Activated naive CD8-positive, alpha-beta T cell treated with anti-CD3 and anti-CD28 coated beads, Interleukin-2, amount 10 ng/mL, durations not matched to agents 7 days and 5 days (primary cell): ENCODE results near the gene PLD1. TPM values are rescaled to one million over a fixed set of nuclear protein-coding genes. Genes with fewer than 3 reads are reported as not detected.

Source experiments
- ATAC-seq: fragments of 150-1000 bp; cut with Tn5 transposase; one replicate; pipeline ENCODE4 v1.10.0; 2021; ENCODE audit warnings: low read depth, moderate library complexity
- POLR2A ChIA-PET: fragments of 350-600 bp; sonication (Branson Sonifier 250); formaldehyde crosslinking; loops from one replicate; lab custom pipeline; 2021; ENCODE audit warnings: antibody characterized with exemption; lab: Charles Lee
- DNase-seq: peaks from one replicate; pipeline ENCODE4 v3.0.0; 2021
- H3K27ac Mint-ChIP-seq: one replicate; pipeline ENCODE4 v1.8.0; 2022; ENCODE audit warnings: mild to moderate bottlenecking, mixed read lengths
- H3K27me3 Mint-ChIP-seq: one replicate; pipeline ENCODE4 v1.8.0; 2022; ENCODE audit warnings: mild to moderate bottlenecking, moderate library complexity, mixed read lengths
- H3K36me3 Mint-ChIP-seq: one replicate; pipeline ENCODE4 v1.8.0; 2021; ENCODE audit warnings: mild to moderate bottlenecking, mixed read lengths
- H3K4me1 Mint-ChIP-seq: one replicate; pipeline ENCODE4 v1.8.0; 2021; ENCODE audit warnings: mixed read lengths
- H3K4me3 Mint-ChIP-seq: one replicate; pipeline ENCODE4 v1.8.0; 2022; ENCODE audit warnings: mild to moderate bottlenecking, moderate library complexity, mixed read lengths
- H3K9me3 Mint-ChIP-seq: one replicate; pipeline ENCODE4 v1.8.0; 2021; ENCODE audit warnings: mixed read lengths
- total RNA-seq, 2 experiments: library from RNA; stranded (reverse); gene quantifications; one replicate each; pipeline ENCODE4 v1.2.3, GENCODE V29; 2021

Gene PLD1
- total RNA-seq, 2 experiments from 2014 or later = 1.0 to 1.7 TPM

DNA sequence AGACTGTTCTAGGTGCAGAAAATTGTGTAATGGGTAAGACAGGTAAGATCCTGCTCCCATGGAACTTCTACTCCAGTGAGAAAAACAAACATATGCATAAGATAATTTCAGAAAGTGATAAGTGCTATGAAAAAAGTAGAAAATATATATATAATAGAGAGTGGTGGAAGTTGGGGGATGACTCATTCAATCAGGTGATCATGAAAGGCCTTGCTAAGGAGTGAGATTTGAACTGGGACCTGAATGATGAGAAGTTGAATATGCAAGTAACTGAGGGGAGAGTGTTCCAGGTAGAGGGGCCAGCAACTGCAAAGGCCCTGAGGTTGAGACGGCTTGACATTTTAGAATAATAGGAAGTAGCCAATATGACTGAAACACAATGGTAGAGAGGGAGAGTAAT lies 257.8 kb downstream of the PLD1 start:
- Mint-ChIP-seq H3K27ac (no peak overlapping the region), H3K9me3 (peaks cover 7% of the 10 kb centered on the region), H3K36me3 (peaks cover 6% of the 10 kb centered on the region), H3K4me1 (peaks cover 8% of the 10 kb centered on the region), H3K4me3 (no peak overlapping the region), H3K27me3 (no peaks in the 10 kb centered on the region)
- no peak for DNase-seq
- POLR2A ChIA-PET = no interaction called here
- ATAC-seq = no peak

GRCh38 chr3:171551296-171551695 lies 259.0 kb downstream of the PLD1 start:
- peaks cover 6% of the 10 kb centered on the region for H3K36me3 Mint-ChIP-seq
- no peak overlapping the region for H3K27ac Mint-ChIP-seq
- no peaks in the 10 kb centered on the region for H3K27me3 Mint-ChIP-seq
- POLR2A ChIA-PET = no interaction called here
- H3K4me1 Mint-ChIP-seq = peaks cover 5% of the 10 kb centered on the region
- H3K4me3 Mint-ChIP-seq = no peak overlapping the region
- DNase-seq = no peak
- H3K9me3 Mint-ChIP-seq = peaks cover 7% of the 10 kb centered on the region
- no peak for ATAC-seq

Other genes with a start within 250 kb of the PLD1 start
- not detected for gene TMEM212, start 32.9 kb upstream of the PLD1 start, total RNA-seq
- gene FNDC3B, start 229.1 kb upstream of the PLD1 start, total RNA-seq = 10 to 100 TPM; 15.8 to 16.3 TPM